Stomach smooth muscle (tissue), 2 donors: Measurements from ENCODE around the gene NFATC1.
A peak's percentile ranks its signal among the peaks of the same experiment; 100 is the strongest.

Experiments used
- H3K27ac ChIP-seq: one replicate; pipeline ENCODE4 v1.7.0; 2013; ENCODE audit warnings: mild to moderate bottlenecking, low read length, inconsistent platforms
- H3K27me3 ChIP-seq, 2 donors: one replicate each; pipeline ENCODE4 v1.7.0; 2013; ENCODE audit warnings: low read length in 2 of 2; ENCODE audit not compliant: insufficient read depth in 2 of 2, control insufficient read depth in 1 of 2
- H3K36me3 ChIP-seq, 2 donors: one replicate each; pipeline ENCODE4 v1.7.0; 2013; ENCODE audit warnings: low read length in 2 of 2; ENCODE audit not compliant: control insufficient read depth in 2 of 2, insufficient read depth in 2 of 2
- H3K4me1 ChIP-seq: one replicate; pipeline ENCODE4 v1.7.0; 2013; ENCODE audit warnings: low read length; ENCODE audit not compliant: control insufficient read depth, insufficient read depth
- H3K4me3 ChIP-seq, 2 donors: one replicate each; pipeline ENCODE4 v1.7.0; 2013; ENCODE audit warnings: low read length in 2 of 2
- H3K9ac ChIP-seq, 2 donors: one replicate each; pipeline ENCODE4 v1.7.0; 2013; ENCODE audit warnings: low read length in 2 of 2, mild to moderate bottlenecking in 1 of 2
- H3K9me3 ChIP-seq, 2 donors: one replicate each; pipeline ENCODE4 v1.7.0; 2013; ENCODE audit warnings: low read length in 2 of 2; ENCODE audit not compliant: control insufficient read depth in 2 of 2
- donor health status: healthy.
- donor health status: Pancreatic carcinoma.

Gene NFATC1

DNA sequence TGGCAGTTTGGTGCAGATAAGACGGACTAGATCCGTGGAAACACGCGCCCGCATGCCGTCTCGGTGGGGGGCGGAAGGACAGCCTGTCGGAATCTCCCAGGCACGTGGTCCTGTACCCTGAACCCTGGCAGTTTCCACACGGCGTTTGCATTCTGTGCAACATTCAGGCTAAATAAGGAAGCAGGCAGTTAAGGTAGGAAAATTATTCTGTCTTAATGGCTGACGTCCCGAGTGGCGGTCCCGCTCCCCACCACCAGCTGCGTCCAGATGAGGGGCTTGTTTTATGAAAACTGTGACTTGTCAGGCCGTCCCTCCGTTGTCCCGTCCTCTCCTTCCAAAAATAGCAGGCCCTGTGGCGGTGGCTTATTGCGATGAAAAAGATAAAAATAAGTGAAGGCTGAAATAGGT is 120.2 kb downstream of the NFATC1 start:
- H3K36me3 ChIP-seq: peaks cover 3 to 9% of the 10 kb centered on the region in 2 donors

DNA sequence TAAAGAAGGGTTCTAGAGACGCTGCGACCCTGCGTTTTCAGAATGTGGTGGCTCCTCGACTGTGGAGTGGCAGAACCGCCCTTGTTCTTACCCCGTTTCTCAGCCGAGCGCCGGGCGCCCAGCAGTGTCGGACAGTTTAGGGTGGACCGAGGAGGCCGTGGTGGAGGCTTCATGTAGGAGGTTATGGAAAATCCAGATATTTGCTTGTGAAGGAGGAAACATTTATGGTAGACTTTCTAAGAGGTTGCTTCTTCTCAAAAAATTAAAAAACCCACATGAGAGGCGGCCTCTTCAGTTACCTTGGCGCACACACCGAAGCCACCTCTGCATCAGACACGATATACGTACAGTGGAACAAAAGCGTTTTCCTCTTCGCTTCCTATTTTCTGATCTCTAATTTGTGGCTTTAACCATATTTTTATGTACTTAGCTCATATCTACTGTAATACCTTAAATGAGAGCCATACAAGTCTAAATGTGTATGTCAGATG is 120.8 kb downstream of the NFATC1 start:
- Histone ChIP-seq H3K27ac (no peak overlapping the region), H3K4me1 (no peaks in the 10 kb centered on the region), H3K4me3 (no peak overlapping the region), H3K9me3 (no peaks in the 10 kb centered on the region), H3K36me3 (peaks cover 3 to 9% of the 10 kb centered on the region in 2 donors), H3K9ac (no peak overlapping the region), H3K27me3 (no peaks in the 10 kb centered on the region)

More for the DNA sequence above, 120.2 kb downstream of the NFATC1 start:
- Histone ChIP-seq H3K27ac (no peak overlapping the region), H3K9me3 (no peaks in the 10 kb centered on the region), H3K9ac (no peak overlapping the region), H3K4me1 (no peaks in the 10 kb centered on the region), H3K27me3 (no peaks in the 10 kb centered on the region), H3K4me3 (no peak overlapping the region)

DNA sequence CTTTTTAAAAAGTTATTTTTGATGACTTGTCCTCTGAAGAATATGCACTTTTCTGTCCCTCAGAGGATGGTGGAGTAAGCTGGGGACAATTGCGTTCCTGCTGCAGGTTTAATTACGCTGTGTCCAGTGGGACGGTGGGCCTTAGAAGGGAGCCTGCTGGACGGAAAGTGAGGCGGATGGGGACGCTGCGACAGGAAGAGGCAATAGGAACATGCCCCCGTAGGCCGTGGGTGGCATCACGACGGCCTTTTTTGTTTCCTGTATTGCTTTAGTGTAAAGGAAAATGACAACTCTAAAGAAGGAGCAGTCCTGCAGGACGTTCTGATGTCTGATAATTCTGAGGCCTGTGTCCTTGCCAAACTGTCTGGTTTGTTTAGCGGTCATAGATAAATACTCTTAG is 121.6 kb downstream of the NFATC1 start:
- Histone ChIP-seq H3K36me3 (peaks cover 3 to 7% of the 10 kb centered on the region in 2 donors), H3K4me3 (no peak overlapping the region), H3K27ac (no peak overlapping the region), H3K27me3 (no peaks in the 10 kb centered on the region), H3K9ac (no peak overlapping the region), H3K9me3 (no peaks in the 10 kb centered on the region), H3K4me1 (no peaks in the 10 kb centered on the region)

DNA sequence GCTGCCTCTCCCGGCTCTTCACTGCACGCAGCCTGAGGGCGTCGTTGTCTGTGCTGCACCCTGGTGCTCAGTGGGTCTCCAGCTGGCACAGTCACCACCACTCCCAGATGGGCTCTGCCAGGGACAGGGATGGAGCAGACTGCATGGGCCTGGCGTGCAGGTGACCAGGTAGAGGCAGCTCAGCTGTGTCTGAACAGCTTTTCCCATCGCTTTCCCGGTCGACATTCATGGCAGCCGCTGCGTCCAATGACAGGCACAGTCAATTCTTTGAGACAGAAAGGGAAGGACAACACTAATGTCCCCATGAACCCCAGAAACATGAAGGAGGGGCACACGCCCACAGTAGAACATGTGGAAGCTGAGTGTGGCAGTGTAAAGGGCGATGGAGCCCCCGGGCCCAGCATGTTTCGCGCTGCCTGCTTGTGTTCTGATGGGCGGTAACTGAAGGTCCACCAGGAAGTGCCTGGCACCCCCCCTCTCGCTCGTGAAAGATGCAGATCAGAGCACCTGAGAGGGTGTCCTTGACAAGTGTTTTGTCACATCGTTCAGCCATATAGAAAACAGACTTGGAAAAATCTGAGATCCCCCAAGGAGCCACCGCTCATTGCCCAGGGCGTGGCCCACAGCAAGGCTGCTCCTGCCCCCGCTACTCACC is 122.4 kb downstream of the NFATC1 start:
- H3K27me3 ChIP-seq: no peaks in the 10 kb centered on the region
- no peak overlapping the region for H3K9ac ChIP-seq
- peaks cover 0 to 2% of the 10 kb centered on the region in 2 donors for H3K36me3 ChIP-seq

DNA sequence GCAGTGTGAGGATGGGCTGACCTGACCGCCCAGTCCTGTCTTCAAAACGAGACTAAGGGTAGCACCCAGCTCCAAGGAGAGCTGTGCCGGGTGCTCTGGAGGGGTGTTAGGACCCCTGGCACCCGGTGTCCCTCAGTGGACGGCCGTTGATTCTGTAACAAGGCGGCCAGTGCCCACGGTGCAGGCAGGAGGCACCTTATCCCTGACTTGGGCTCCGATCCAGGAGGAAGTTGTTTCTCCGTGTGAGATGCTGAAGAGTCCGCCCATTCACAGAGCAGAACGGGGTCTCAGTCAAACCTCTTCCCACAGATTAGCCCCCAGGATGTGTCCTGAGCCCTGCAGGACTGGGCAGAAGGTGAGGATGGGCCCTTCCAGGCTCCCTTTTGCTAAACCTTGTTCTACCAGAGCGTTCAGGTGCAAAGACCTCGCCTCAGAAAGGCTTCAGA is 123.0 kb downstream of the NFATC1 start:
- no peaks in the 10 kb centered on the region for H3K4me1 ChIP-seq
- H3K9me3 ChIP-seq: no peaks in the 10 kb centered on the region
- no peaks in the 10 kb centered on the region for H3K27me3 ChIP-seq
- no peak overlapping the region for H3K4me3 ChIP-seq
- no peak overlapping the region for H3K9ac ChIP-seq
- H3K27ac ChIP-seq: no peak overlapping the region
- H3K36me3 ChIP-seq: no peaks in the 10 kb centered on the region

More for the DNA sequence above, 122.4 kb downstream of the NFATC1 start:
- Histone ChIP-seq H3K4me1 (no peaks in the 10 kb centered on the region), H3K4me3 (no peak overlapping the region), H3K9me3 (no peaks in the 10 kb centered on the region), H3K27ac (no peak overlapping the region)

DNA sequence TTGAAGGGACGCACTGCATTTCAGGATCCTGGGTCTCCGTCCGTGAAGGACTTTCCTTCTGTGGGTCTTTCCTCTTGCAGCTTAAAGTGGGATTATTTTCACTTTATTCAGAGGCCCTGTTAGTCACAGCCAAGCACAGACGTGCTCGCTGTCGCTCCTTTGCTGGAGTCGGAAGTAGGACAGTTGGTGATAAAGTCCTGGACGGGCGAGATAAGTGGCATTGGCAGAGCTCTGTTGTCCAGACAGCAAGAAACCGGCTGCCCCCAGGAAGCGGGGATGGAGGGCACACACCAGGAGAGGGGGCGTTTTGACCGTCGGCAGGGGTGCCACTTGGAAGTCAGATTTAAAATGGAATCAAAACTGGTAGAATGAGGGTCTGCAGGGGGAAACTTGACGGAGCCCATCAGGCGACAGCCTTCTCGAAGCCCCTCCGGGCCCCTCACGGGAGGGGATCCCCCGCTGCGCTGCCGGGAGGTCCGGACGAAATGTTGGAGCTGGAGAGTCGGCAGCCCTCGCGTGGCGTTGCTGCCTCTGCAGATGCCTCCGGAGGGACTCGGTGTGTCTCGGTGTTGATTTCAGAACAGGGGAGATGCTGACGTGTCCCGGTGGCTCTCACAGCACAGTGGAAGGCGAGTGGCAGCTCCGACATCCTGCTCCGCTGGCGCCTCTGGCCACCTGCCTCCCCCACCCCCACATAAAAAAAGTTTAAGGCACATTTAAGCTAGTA is 124.2 kb downstream of the NFATC1 start:
- no peak overlapping the region for H3K9ac ChIP-seq
- H3K27ac ChIP-seq: no peak overlapping the region
- peak overlapping the region in 1 of 2 donors; percentile 15 for H3K4me3 ChIP-seq

DNA sequence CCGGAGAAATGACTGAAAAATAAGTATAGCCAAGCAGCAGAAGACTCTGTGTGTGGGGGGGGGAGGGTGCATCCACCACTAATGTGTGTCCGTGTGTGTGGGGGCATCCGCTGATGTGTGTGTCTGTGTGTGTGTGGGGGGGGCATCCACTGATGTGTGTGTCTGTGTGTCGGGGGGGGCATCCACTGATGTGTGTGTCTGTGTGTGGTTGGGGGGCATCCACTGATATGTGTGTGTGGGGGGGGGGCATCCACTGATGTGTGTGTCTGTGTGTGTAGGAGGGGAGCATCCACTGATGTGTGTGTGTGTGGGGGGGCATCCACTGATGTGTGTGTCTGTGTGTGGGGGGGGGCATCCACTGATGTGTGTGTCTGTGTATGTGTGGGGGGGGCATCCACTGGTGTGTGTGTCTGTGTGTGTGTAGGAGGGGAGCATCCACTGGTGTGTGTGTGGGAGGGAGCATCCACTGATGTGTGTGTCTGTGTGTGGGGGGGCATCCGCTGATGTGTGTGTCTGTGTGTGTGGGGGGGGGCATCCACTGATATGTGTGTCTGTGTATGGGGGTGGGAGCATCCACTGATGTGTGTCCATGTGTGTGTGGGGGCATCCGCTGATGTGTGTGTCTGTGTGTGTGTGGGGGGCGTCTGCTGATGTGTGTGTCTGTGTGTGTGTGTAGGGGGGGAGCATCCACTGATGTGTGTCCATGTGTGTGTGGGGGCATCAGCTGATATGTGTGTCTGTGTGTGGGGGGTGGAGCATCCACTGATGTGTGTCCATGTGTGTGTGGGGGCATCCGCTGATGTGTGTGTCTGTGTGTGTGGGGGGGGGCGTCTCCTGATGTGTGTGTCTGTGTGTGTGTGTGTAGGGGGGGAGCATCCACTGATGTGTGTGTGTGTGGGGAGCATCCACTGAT is 125.0 kb downstream of the NFATC1 start:
- H3K4me1 ChIP-seq: peaks cover 3% of the 10 kb centered on the region
- H3K36me3 ChIP-seq: no peaks in the 10 kb centered on the region
- H3K9me3 ChIP-seq: no peaks in the 10 kb centered on the region
- H3K27me3 ChIP-seq: no peaks in the 10 kb centered on the region
- no peak overlapping the region for H3K9ac ChIP-seq
- H3K4me3 ChIP-seq: peak overlapping the region in 1 of 2 donors; percentile 15
- no peak overlapping the region for H3K27ac ChIP-seq

More for the DNA sequence above, 124.2 kb downstream of the NFATC1 start:
- Histone ChIP-seq H3K36me3 (no peaks in the 10 kb centered on the region), H3K27me3 (no peaks in the 10 kb centered on the region), H3K4me1 (no peaks in the 10 kb centered on the region), H3K9me3 (no peaks in the 10 kb centered on the region)

DNA sequence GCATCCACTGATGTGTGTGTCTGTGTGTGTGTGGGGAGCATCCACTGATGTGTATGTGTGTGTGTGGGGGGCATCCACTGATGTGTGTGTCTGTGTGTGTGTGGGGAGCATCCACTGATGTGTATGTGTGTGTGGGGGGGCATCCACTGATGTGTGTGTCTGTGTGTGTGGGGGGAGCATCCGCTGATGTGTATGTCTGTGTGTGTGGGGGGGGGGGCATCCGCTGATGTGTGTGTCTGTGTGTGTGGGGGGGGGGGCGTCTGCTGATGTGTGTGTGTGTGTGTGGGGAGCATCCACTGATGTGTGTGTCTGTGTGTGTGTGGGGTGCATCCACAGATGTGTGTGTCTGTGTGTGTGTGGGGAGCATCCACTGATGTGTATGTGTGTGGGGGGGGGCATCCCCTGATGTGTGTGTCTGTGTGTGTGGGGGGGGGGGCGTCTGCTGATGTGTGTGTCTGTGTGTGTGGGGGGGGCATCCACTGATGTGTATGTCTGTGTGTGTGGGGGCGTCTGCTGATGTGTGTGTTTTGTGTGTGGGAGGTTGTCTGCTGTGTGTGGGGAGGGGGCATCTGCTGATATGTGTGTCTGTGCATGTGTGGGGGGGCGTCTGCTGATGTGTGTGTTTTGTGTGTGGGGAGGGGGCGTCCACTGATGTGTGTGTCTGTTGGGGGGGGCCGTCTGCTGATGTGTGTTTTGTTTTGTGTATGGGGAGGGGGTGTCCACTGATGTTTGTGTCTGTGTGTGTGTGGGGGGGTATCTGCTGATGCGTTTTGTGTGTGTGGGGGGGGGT is 125.9 kb downstream of the NFATC1 start:
- Histone ChIP-seq H3K4me3 (no peak overlapping the region), H3K4me1 (peaks cover 11% of the 10 kb centered on the region), H3K9me3 (no peaks in the 10 kb centered on the region), H3K27me3 (no peaks in the 10 kb centered on the region), H3K9ac (no peak overlapping the region), H3K27ac (no peak overlapping the region), H3K36me3 (no peaks in the 10 kb centered on the region)

DNA sequence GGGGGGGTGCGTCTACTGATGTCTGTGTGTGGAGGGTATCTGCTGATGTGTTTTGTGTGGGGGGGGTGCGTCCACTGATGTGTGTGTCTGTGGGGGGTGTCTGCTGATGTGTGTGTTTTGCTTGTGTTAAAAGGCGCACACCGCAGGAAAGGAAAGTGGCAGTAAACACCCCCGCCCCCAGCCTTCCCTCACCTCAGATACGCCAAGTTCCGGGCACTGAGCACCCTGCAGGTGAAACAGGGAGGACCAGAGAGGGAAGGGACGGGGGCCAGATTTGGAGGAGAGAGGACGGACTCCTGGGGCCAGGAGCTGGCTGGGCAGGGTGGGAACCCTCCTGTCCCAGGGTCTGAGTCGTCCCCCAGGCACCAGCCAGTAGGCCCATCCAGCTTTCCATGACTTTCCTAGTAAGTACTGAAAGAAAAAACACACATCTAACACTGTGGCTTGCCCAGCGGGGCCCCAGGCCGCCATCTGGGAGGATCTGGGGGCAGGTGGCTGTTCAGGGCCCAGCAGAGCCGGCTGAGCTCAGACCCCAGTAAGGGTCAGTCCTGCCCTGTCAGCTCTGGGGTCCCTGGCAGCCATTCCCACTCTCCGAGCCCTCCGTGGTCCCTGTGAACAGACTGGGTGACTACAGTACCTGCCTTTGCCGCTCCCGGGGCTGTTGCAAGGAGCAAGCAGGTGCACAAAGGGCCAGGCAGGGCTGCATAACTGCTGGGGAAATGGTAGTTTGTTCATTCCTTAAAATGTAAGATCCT is 126.9 kb downstream of the NFATC1 start:
- peaks cover 0 to 1% of the 10 kb centered on the region in 2 donors for H3K36me3 ChIP-seq
- no peak overlapping the region for H3K9ac ChIP-seq
- H3K4me3 ChIP-seq: no peak overlapping the region
- H3K4me1 ChIP-seq: peaks cover 13% of the 10 kb centered on the region
- H3K27ac ChIP-seq: no peak overlapping the region
- no peaks in the 10 kb centered on the region for H3K9me3 ChIP-seq
- H3K27me3 ChIP-seq: no peaks in the 10 kb centered on the region
